GM21381 (cell line): ENCODE measurements around the gene TAF4.
"Not testable (repeated sequence)": the region's sequence is repeated elsewhere in the genome, so short reads cannot be mapped to it uniquely, and the experiment has no call there.

Source experiments
- ATAC-seq: cut with Tn5 transposase; IDR thresholded peaks from one replicate; pipeline ENCODE4 v1.9.1; 2021; ENCODE audit warnings: mild to moderate bottlenecking, moderate library complexity; ENCODE audit not compliant: unreplicated experiment

TAF4 gene

GRCh38 chr20:62007127-62007647, 58.5 kb downstream of the TAF4 start:
- ATAC-seq: no peak

- no peak for ATAC-seq
These were observed 59.2 kb downstream of the TAF4 start for GRCh38 chr20:62006482-62006881.

DNA sequence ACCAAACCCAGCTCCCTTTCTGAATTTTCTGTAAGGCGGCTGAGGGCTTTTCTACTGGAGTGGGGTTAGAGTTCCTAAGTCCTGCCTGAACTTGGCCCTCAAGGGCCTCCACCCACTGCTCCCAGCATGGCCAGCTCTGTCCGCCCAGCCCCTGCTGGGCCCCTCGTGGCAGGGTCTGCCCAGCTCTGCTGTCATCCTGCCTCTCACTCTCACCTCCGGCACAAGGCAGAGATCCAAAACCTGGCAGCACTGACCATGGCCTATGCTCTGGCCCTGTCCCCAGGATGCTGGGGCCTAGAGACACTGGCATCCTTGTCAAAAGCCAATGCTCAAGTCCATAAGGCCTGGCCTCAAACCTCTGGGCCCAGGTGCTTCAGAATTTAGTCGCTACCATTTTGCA, 61.1 kb downstream of the TAF4 start:
- no peak for ATAC-seq

DNA sequence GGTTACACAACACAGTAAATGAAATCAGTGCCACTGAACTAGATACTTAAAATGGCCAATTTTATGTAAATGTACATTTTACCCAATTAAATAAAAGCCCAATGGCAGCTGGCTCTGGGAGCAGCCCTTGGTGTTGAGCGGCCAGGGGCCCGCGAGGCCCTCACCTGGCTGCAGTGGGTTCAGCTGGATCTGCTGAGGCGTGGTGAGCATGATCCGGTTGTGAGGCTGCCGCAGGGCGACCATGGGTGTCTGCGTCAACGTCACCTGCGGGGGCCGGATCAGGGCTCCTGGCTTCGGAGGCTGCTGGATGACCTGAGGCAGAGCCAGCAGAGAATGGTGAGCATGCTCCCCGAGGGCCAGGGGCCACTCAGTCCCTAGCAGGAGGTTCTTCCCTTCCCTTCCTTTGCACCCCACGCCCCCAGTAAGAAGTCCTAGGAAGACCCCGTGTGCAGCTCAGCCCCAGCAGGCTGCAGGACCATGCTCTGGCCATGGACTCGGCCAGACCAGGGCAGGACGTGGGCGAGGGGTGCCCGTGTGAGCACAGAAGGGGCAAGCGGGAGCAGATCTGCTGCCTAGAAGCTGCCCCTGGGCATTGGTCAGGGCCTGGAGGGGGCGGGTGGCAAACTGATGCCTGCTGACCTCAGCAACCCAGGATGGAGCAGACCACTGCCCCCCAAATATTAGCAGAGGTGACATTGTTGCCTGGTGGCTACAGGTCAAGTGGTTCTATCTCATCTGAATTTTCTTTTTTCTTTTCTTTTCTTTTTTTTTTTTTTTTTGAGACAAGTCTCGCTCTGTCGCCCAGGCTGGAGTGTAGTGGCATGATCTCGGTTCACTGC, 61.9 kb downstream of the TAF4 start:
- ATAC-seq: no peak

DNA sequence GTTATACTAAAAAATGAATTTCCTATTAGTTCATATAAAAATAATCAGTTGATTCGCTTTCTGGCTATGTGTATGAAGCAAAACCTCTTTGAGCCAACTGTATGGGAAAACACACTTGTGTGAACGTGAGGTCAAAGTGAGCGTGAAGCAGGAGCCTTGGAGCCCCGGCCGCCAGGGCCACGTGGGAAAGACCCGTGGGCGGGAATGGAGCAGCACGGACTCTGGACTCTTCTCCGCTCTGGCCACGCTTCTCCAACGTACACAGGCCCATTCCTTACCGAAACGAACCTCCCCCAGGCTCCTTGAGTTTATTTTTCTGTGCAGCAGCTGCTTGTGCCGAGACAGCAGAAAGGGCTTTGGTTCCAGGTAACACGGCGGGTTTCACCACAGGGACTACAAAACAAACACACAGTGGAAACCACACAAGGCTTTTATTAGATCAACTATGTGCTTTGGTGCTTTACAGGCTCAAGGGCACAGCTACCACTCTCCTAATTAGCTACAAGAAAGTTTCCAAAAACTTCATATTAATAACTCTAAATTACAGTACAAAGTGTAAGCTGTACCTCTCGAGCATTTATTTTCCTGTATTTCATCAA, 62.7 kb downstream of the TAF4 start:
- no peak for ATAC-seq

DNA sequence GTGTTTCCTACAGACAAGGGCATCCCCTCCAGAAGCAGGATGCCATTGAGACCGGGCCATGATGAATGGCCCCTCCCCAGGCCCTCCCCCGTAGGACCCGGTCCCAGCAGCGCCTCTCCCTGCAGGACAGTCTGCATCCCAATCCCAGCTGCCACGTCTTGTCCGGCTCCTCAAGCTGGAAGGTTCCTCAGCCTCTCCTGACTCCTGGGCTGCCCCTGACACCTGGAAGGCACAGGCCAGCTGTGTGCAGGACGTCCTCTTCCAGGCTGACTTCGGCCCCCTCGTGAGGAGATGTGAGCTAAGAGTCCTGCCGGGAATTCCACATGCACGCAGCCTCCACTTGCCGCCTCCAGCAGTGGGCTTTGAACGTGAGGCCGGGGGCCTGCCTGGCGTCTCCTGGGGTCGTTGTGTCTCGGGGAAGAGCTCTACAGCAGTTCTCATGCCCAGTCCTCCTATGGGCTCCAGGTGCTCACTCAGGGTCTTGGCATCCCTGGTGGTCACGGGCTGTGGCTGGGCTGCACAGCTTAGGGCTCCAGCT, 64.4 kb downstream of the TAF4 start:
- no peak for ATAC-seq

DNA sequence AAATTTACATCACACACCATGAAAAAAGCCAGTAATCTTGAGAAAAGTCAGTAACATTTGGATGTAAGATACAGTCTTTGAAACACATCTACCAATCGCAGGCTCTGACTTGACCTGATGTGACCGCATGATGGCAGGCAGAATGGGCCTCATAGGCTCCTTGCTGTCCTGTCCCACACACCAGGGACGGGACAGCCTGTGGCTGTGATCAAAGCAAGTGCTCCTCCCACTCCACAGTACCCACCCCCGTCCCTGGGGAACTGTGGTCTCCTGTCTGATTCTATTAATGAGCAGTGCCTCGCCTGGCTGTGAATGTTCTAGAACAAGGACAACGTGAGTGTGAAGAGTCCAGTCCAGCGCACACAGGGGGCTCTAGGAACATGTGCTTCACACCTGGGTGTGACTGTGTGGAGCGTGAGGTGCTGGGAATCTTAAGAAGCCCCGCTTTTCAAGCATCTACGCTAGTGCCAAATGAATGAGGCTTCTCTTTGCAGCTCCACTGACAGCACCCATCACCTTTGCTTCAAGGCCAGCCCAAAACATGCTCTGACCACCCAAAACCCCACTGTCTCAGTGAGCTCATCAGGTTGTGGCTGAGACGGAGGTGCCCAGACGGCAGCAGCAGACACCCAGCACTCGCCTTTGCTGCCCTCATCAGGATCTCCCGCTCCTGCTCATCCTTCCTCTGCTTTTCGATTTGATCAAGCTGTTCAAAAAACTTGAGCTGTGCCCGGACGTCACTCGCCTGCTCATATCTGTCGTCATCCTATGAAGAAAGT, 67.1 kb downstream of the TAF4 start:
- ATAC-seq: no peak

DNA sequence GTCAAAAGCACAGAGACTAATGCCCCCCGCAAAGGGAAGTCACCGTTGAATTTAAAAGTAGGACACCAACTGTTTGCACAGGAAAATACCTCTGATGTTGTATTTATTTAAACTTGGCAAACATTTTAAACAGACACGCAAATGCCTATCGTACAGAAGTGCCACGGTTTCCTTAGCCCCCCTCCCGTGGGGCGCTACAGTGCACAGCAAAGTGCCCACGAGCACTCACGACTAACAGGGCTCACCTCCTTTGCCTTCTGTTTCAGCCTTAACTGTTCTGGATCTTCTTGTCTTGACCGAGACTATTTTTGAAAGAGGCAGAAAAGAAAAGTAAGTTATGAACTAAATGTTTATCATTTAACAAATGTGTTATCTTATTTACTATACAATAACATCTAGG, 67.8 kb downstream of the TAF4 start:
- ATAC-seq: no peak

GRCh38 chr20:61997372-61997771, 68.3 kb downstream of the TAF4 start:
- no peak for ATAC-seq

GRCh38 chr20:61994546-61994945, 71.1 kb downstream of the TAF4 start:
- ATAC-seq: no peak

GRCh38 chr20:61993058-61993457, 72.6 kb downstream of the TAF4 start:
- no peak for ATAC-seq

GRCh38 chr20:61991476-61991875, 74.2 kb downstream of the TAF4 start:
- no peak for ATAC-seq

DNA sequence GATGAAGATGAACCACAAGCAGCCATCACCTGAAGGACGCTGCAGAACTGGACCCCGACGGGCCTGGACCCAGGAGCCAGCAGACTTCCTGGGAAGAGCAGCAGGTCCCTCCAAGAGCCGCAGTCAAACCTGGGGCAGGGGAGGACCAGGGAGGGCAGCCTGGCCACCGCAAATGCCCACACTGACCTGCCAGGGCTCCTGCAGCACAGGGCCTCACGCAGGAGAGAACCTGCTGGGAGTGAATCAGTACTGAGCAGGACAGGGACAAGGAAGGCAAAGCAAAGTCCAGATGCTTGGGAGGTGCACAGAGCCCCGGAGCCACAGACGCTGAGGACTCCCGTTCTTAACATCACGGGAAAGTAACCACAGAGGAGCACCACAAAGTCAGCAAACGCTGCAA, 75.2 kb downstream of the TAF4 start:
- no peak for ATAC-seq

GRCh38 chr20:61989741-61990140, 75.9 kb downstream of the TAF4 start:
- ATAC-seq: no peak

DNA sequence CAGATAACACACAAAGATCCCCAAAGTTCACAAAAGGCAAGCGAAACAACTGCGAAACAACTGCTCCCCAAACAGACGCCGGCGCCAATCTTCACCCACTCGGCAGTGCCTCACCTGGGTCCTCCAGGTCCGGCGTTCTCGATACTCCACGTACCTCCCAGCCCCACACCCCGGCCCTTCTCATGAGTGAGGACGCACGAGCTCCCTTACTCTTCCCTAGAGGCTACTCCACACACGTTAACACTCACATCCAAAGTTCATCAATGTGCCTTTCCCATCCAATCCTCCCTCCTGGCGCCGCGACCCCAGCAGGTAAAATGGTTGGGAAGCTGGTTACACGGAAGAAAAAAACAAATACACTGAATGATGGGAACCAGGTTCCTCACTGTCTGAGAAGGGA, 77.0 kb downstream of the TAF4 start:
- ATAC-seq: no peak

DNA sequence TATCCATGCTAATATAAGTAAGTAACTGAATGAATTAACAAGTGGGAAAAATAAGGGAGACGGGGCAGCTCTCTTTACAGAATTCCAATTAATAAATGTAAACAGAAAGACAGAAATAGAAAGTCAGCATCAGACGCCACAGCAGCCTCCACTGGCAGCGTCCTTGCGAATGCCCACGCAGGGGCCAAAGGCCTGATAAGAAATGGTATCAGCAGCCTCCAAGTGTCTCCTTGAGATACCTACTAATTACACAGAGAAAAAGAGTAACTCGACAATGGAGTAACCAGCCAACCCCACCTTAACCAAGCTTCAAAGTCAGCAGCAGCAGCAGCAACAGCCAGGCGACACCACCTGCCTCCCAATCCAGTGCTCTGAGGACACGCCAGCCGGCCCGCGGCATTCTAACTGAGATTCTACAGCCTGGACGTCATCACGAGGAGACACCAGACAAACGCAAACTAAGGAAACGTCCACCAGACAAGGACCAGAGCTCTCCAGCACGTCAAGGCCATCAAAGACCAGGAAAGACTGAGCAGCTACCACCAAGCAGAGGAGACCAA, 78.8 kb downstream of the TAF4 start:
- ATAC-seq: no peak

DNA sequence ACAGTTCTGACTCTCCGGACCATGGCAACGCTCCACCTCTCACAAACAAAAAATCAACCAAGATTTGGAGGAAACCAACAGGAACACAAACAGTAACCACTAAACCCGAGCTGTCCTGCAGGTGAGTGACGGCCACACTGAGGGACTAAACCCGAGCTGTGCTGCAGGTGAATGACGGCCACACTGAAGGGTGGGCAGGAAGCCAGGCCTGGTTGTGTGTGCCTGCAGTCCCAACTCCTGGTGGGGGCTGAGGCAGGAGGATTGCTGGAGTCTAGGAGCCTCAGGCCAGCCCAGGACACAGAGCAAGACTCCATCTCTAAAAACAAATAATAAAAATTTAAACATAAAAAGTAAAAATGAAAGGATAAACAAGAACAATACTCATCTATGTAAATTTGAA, 80.6 kb downstream of the TAF4 start:
- no peak for ATAC-seq

- not testable (repeated sequence) for ATAC-seq
These were observed 81.2 kb downstream of the TAF4 start for GRCh38 chr20:61984431-61984830.

DNA sequence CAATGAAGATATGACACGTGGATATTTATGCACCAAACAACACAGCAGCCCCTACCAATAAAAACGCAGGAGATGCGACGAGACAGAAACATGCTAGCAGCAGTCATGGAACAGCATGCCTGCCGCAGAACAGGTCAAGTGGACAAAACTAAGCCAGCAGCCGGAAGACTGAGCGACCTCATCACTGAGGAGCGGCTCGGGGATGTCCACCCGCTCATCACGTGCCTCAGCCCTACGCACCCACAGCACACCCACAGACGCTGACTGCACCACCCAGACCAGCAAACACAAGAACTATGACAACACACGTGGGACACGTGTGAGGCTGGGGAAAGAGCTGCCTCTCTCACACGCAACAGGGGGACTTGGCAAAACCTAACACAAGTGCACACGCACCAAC, 81.7 kb downstream of the TAF4 start:
- ATAC-seq: no peak

DNA sequence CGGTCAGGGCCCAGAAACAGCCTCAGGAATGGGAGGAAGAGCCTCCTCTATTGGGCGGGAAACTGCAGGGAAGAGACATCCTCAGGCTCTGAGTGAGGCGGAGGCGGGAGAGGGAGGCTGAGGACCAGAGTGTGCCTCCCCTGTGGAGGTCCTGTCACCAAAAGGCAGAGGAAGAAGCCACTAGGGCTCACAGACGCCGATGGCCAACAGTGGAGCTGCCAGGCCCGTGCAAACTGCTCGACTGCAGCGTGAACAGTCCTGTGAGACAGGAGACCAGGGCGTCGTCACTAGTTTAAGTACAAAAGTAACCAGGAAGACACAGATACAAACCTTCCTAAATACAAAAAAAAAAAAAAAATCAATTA, 82.7 kb downstream of the TAF4 start:
- no peak for ATAC-seq
